Astrocyte of the spinal cord (primary cell): ENCODE measurements around the gene RBMS1.

Experiments
- DNase-seq: peaks from one replicate; pipeline ENCODE4 v3.0.0; 2011; ENCODE audit warnings: low read depth, low spot score
- H3K4me3 ChIP-seq: 2 replicates; pipeline ENCODE4 v1.5.1; 2011; ENCODE audit warnings: low read depth, mild to moderate bottlenecking, low read length, moderate library complexity
- in situ Hi-C: cut with HindIII; loops from 2 replicates; pipeline ENCODE4 v1.10.0; 2017; ENCODE audit warnings: low sequenced_read_pairs
- TF ChIP-seq, protein P1 (sequence below): IDR thresholded peaks from 2 replicates; pipeline ENCODE4 v1.5.1; 2012; ENCODE audit warnings: low read depth, mild to moderate bottlenecking, low read length, inconsistent platforms

Gene RBMS1

DNA sequence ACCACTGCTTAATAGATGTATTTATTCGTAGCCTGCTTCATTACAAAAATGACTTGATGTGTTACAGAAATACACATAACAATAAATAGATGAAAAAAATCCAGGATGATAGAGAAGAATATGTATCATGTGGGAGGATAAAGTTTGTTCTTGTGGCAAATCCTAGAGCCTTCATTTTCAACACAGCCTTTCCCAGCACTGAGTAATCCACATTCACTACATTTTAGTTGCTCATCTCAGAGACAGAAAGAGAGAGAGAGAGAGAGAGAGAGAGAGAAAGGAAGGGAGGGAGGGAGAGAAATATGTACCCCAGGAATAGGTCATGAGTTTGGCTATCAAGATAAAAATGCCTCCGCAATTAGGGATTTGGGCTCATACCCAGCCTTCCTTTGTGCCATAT is 144.3 kb downstream of the RBMS1 start:
- in situ Hi-C loops = no loop called here
- no peak for DNase-seq
- TF ChIP-seq, protein P1, sequence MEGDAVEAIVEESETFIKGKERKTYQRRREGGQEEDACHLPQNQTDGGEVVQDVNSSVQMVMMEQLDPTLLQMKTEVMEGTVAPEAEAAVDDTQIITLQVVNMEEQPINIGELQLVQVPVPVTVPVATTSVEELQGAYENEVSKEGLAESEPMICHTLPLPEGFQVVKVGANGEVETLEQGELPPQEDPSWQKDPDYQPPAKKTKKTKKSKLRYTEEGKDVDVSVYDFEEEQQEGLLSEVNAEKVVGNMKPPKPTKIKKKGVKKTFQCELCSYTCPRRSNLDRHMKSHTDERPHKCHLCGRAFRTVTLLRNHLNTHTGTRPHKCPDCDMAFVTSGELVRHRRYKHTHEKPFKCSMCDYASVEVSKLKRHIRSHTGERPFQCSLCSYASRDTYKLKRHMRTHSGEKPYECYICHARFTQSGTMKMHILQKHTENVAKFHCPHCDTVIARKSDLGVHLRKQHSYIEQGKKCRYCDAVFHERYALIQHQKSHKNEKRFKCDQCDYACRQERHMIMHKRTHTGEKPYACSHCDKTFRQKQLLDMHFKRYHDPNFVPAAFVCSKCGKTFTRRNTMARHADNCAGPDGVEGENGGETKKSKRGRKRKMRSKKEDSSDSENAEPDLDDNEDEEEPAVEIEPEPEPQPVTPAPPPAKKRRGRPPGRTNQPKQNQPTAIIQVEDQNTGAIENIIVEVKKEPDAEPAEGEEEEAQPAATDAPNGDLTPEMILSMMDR = no peak
- H3K4me3 ChIP-seq = no peak overlapping the region

GRCh38 chr2:160347269-160347863 is 146.2 kb downstream of the RBMS1 start:
- in situ Hi-C loops = no loop called here
- H3K4me3 ChIP-seq = no peak overlapping the region
- TF ChIP-seq, protein P1 = no peak
- DNase-seq = no peak

DNA sequence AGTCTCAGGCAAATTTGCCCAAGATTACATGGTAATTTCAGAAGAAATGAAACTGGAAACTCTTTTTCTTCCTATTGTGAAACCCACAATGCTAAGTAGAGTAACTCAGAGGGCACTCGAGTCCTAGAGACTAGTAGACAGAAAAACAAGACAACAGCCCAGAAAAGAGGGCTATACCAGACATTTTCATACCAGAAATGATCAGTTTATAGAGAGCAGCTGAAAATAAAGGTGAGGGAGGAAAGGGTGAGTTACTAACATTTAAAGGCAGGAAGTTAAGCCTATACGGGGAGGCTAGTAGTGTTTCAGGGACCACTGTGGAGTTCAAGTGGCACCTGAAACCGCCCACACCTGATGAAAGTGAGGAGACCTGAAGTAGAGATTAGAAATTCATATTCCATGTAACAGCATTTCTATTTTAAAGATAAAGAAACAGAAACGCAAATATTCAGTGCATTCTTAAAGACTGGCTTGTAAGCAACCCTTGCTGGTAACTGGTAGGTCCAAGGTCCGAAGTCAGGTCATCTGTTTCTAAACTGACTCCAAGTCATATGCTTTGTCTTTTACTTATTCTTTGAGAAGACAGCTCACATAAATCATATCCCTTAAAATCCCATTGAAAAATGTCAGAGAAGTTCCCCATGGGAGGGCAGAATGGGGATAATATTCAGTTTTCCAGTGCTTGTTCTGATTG is 148.4 kb downstream of the RBMS1 start:
- in situ Hi-C loops = no loop called here
- no peak overlapping the region for H3K4me3 ChIP-seq
- TF ChIP-seq, protein P1 = no peak
- no peak for DNase-seq

DNA sequence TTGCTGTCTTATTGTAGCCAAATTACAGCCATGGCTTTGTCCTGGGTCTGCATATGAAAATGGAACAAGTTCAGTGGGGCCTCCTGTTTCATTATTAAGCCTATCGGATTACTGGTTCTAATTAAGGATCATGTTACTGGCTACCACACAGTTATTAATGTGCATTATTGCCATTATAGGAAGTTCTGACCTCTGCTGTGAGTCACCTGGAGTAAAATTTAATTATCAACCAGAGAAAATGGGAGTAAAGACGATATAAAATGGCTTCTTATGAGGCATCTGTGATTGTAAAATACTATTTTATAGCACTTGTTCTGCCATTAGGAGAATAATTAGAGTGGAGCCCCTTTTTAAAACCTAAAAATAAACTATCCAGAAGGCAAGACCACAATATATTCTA is 150.2 kb downstream of the RBMS1 start:
- TF ChIP-seq, protein P1 = no peak
- in situ Hi-C loops = no loop called here
- no peak for DNase-seq
- H3K4me3 ChIP-seq = no peak overlapping the region

DNA sequence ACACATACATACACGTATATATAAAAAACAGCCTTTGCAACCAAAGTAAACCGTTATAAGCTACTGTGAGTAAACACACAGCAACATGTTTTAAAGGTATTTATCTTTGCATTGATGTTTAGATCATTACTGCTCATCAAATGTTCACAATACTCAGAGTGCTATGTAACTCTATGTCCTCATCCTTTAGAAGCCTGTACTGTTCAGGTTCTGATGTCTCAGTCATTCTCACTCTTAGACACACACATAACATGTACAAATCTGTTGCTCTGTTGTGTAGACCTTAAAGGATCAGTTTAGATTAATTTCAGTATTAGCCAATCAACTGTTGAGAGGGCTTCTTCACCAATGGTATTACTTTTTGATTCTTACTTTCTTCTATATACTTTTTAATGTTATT is 153.9 kb downstream of the RBMS1 start:
- in situ Hi-C loops = no loop called here
- TF ChIP-seq, protein P1 = no peak
- no peak for DNase-seq
- H3K4me3 ChIP-seq = no peak overlapping the region

DNA sequence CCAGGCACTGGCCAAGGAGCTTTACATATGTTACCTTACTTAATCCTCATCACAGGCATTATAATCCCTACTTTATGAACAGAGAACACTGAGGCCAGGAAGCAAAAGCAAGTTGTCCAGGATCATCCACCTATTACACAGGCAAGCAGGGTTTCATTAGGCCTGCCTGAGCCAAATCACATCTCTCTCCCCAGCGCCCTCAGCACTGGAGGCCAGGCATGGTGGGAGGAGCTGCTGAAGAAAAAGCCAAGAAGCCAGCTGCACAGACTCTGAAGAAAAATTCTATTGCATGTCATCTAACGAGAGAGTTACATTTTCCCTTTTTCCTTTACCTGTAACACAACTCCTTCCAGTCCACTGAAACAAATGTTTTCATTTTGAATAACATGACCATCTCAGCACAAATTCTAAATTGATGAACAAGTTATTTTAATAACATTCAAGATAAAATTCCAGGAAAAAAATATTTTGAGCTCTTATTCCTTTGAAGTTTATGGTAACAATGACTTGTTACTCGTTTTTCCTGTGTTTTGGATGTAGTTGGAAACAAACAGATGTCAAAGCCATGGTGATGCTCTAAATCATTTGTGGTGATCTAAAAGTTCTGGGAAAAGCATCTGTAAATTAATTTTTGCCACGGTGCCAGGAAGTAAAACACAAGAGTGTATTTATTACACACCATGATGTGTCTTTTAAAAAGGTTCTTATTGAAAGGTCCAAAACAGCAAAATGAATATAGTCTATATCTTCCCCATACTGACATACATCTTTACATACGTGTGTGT is 154.5 kb downstream of the RBMS1 start:
- TF ChIP-seq, protein P1 = no peak
- DNase-seq = no peak
- no peak overlapping the region for H3K4me3 ChIP-seq
- in situ Hi-C loops = no loop called here
